HFFc6 (cell line): Measurements from ENCODE around the gene ZSWIM7. TPM values are rescaled to one million over a fixed set of nuclear protein-coding genes. Genes with fewer than 3 reads are reported as not detected.

Experiments
- DNase-seq: peaks from one replicate; pipeline ENCODE4 v3.0.0-alpha.2; 2018
- H3K27ac Mint-ChIP-seq: 2 replicates; pipeline ENCODE4 v1.8.0; 2020; ENCODE audit warnings: mild to moderate bottlenecking, mixed read lengths
- H3K27me3 Mint-ChIP-seq: 2 replicates; pipeline ENCODE4 v1.8.0; 2021; ENCODE audit warnings: mild to moderate bottlenecking, moderate library complexity, mixed read lengths; ENCODE audit not compliant: insufficient read depth
- H3K36me3 Mint-ChIP-seq: 2 replicates; pipeline ENCODE4 v1.8.0; 2021; ENCODE audit warnings: low read depth, mixed read lengths
- H3K4me1 Mint-ChIP-seq: 2 replicates; pipeline ENCODE4 v1.8.0; 2020; ENCODE audit warnings: low read depth, mixed read lengths
- H3K4me3 Mint-ChIP-seq: 2 replicates; pipeline ENCODE4 v1.8.0; 2020; ENCODE audit warnings: mild to moderate bottlenecking, moderate library complexity, mixed read lengths
- H3K9me3 Mint-ChIP-seq: 2 replicates; pipeline ENCODE4 v1.8.0; 2020; ENCODE audit warnings: mild to moderate bottlenecking, mixed read lengths
- total RNA-seq, 6 experiments: library from RNA; stranded (reverse); fragmentation: NEBNext Ultra II Directional; extraction: Animal tissue kit (Norgen Biotek cat#: 25700); gene quantifications; 2 replicates in 1 of 6; 3 replicates in 5 of 6; pipeline ENCODE4 v1.2.3, GENCODE V29; 2021
- TF ChIP-seq, protein P1 (sequence below): fragments of 200-600 bp; sonication (generic); IDR thresholded peaks from 2 replicates; pipeline ENCODE4 v1.5.0; 2021; ENCODE audit warnings: antibody characterized with exemption, mild to moderate bottlenecking

The ZSWIM7 gene
- total RNA-seq, 6 experiments from 2014 or later = 11.4 to 17.7 (median 15.5) TPM

GRCh38 chr17:15966183-15966878, 33.2 kb downstream of the ZSWIM7 start:
- H3K27me3 Mint-ChIP-seq = peaks cover 3% of the 10 kb centered on the region
- H3K36me3 Mint-ChIP-seq = no peaks in the 10 kb centered on the region
- TF ChIP-seq, protein P1, sequence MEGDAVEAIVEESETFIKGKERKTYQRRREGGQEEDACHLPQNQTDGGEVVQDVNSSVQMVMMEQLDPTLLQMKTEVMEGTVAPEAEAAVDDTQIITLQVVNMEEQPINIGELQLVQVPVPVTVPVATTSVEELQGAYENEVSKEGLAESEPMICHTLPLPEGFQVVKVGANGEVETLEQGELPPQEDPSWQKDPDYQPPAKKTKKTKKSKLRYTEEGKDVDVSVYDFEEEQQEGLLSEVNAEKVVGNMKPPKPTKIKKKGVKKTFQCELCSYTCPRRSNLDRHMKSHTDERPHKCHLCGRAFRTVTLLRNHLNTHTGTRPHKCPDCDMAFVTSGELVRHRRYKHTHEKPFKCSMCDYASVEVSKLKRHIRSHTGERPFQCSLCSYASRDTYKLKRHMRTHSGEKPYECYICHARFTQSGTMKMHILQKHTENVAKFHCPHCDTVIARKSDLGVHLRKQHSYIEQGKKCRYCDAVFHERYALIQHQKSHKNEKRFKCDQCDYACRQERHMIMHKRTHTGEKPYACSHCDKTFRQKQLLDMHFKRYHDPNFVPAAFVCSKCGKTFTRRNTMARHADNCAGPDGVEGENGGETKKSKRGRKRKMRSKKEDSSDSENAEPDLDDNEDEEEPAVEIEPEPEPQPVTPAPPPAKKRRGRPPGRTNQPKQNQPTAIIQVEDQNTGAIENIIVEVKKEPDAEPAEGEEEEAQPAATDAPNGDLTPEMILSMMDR = no peak
- no peaks in the 10 kb centered on the region for H3K9me3 Mint-ChIP-seq
- H3K4me1 Mint-ChIP-seq = peaks cover 18% of the 10 kb centered on the region
- no peak overlapping the region for H3K27ac Mint-ChIP-seq
- no peak for DNase-seq
- H3K4me3 Mint-ChIP-seq = no peak overlapping the region

DNA sequence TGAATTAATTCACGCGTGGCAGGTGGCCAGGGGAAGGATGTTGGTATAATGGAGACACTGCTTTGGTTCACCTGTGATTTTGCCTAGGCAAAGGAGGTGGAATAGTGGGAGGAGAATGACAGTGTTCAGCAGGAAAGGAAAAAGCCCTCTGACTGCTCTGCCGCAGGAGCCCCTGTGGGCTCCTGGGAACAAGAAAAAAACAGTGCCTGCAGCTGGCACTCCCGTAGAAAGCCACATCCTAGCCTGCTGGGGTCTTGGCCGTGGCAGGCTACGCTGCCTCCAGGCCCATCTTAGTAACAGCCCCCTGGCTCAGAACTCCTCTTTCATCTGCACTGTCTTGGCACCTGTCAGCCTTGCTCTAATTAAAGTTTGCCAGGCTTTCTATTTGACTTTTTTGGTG, 34.0 kb downstream of the ZSWIM7 start:
- Mint-ChIP-seq H3K9me3 (no peaks in the 10 kb centered on the region), H3K4me1 (peaks cover 18% of the 10 kb centered on the region), H3K4me3 (no peak overlapping the region), H3K27ac (no peak overlapping the region), H3K36me3 (no peaks in the 10 kb centered on the region), H3K27me3 (peaks cover 3% of the 10 kb centered on the region)
- TF ChIP-seq, protein P1 = no peak
- DNase-seq = no peak

DNA sequence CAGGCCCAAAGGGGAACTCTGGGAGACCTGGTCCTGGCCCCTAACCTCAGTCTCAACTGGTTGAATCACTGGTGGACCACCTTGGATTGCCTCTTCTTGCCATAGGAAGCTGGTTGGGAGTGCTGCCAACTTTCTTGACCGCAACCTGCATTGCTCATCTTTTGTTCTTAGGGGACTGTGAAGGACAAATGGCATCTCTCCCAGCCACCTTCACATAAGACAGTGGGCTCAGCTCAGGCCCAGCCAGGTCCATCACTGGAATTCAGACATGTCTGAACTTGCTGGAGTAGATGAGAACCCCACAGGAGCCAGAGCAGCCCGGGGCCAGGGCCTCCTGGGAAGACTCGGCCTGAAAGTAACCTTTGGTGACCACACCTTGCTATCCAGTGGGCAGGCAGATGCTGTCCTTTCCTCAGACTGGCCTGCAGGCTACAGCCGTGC, 35.8 kb downstream of the ZSWIM7 start:
- peaks cover 31% of the 10 kb centered on the region for H3K4me1 Mint-ChIP-seq

GRCh38 chr17:15958484-15958854, 41.0 kb downstream of the ZSWIM7 start:
- H3K27ac Mint-ChIP-seq = peak overlapping the region; percentile 77
- H3K36me3 Mint-ChIP-seq = peaks cover 16% of the 10 kb centered on the region
- no peak for DNase-seq
- peaks cover 59% of the 10 kb centered on the region for H3K4me1 Mint-ChIP-seq
- TF ChIP-seq, protein P1 = no peak
- peak overlapping the region; percentile 25 for H3K4me3 Mint-ChIP-seq
- no peaks in the 10 kb centered on the region for H3K9me3 Mint-ChIP-seq
- H3K27me3 Mint-ChIP-seq = peaks cover 5% of the 10 kb centered on the region; the same call in 1 of the 2 replicates

More for the DNA sequence above, 35.8 kb downstream of the ZSWIM7 start:
- peaks cover 5% of the 10 kb centered on the region; the same call in 1 of the 2 replicates for H3K27me3 Mint-ChIP-seq
- H3K9me3 Mint-ChIP-seq = no peaks in the 10 kb centered on the region
- no peak overlapping the region for H3K27ac Mint-ChIP-seq
- no peak for DNase-seq
- no peak overlapping the region for H3K4me3 Mint-ChIP-seq
- 0 out of 2 replicates have a peak, but pooled peaks cover under 1% of the 10 kb centered on the region for H3K36me3 Mint-ChIP-seq
- TF ChIP-seq, protein P1 = no peak

DNA sequence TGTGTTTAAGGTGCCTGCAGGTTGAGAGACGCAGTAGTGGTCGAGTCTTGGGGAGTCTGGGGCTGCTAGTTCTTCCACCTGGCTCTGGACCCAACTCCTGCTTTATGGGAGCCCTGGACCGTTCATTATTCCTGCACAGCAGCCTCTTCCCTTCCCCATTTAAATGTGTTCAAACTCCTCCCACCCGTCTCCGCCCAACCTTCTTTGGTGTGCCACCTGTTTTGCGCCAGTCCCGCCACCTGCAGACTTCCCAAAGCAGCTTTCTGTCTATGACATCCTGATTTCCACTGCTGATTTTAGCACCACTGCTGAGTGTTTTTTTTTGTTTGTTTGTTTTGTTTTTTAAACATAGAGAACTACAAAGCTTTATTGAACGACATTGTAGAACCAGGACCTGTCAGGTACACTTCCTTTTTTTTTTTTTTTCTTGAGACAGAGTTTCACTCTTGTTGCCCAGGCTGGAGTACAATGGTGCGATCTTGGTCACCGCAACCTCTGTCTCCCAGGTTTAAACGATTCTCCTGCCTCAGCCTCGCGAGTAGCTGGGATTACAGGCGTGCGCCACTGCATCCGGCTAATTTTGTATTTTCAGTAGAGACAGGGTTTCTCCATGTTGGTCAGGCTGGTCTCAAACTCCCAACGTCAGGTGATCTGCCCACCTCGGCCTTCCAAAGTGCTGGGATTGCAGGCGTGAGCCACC, 41.7 kb downstream of the ZSWIM7 start:
- Mint-ChIP-seq H3K9me3 (no peaks in the 10 kb centered on the region), H3K4me1 (peaks cover 60% of the 10 kb centered on the region), H3K27me3 (peaks cover 5% of the 10 kb centered on the region), H3K27ac (peak overlapping the region; percentile 77; the same call in 1 of the 2 replicates), H3K36me3 (peaks cover 16% of the 10 kb centered on the region), H3K4me3 (no peak overlapping the region)
- TF ChIP-seq, protein P1 = no peak
- no peak for DNase-seq
